Muscle layer of duodenum (tissue), 2 donors: Measurements from ENCODE around the gene STARD10.

Experiments used
- H3K27ac ChIP-seq: one replicate; pipeline ENCODE4 v1.7.0; 2013; ENCODE audit warnings: mild to moderate bottlenecking, low read length
- H3K27me3 ChIP-seq: one replicate; pipeline ENCODE4 v1.7.0; 2013; ENCODE audit warnings: low read depth, mild to moderate bottlenecking, control low read depth, low read length
- H3K36me3 ChIP-seq, 2 donors: one replicate each; pipeline ENCODE4 v1.7.0; 2013; ENCODE audit warnings: low read length in 2 of 2, control low read depth in 1 of 2, mild to moderate bottlenecking in 1 of 2; ENCODE audit not compliant: insufficient read depth in 2 of 2, control insufficient read depth in 1 of 2
- H3K4me1 ChIP-seq, 2 donors: one replicate each; pipeline ENCODE4 v1.7.0; 2013; ENCODE audit warnings: low read length in 2 of 2, mild to moderate bottlenecking in 2 of 2, control low read depth in 1 of 2, moderate library complexity in 1 of 2; ENCODE audit not compliant: insufficient read depth in 2 of 2, control insufficient read depth in 1 of 2
- H3K4me3 ChIP-seq, 2 donors: one replicate each; pipeline ENCODE4 v1.7.0; 2013; ENCODE audit warnings: low read length in 2 of 2, low read depth in 1 of 2, mild to moderate bottlenecking in 1 of 2
- H3K9me3 ChIP-seq, 2 donors: one replicate each; pipeline ENCODE4 v1.7.0; 2013; ENCODE audit warnings: low read length in 2 of 2, control low read depth in 1 of 2, mild to moderate bottlenecking in 1 of 2; ENCODE audit not compliant: control insufficient read depth in 1 of 2
- donor health status: healthy.

Gene STARD10

DNA sequence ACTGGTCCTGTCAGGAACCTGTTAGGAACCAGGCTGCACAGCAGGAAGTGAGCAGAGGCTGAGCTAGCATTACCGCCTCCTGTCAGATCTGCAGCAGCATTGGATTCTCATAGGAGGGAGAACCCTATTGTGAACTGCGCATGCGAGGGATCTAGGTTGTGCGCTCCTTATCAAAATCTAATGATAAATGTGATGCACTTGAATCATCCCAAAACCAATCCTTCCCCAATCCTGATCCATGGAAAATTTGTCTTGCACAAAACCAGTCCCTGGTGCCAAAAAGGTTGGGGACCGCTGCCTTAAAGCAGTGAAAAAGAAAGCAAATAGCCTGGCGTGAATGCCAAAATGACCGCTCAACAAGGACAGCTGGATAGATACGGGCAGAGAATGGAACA is 39.7 kb downstream of the STARD10 start:
- Histone ChIP-seq H3K27me3 (no peaks in the 10 kb centered on the region), H3K27ac (no peak overlapping the region), H3K4me3 (no peak overlapping the region), H3K36me3 (peaks cover 0 to 4% of the 10 kb centered on the region in 2 donors), H3K4me1 (peaks cover 7 to 43% of the 10 kb centered on the region in 2 donors), H3K9me3 (no peaks in the 10 kb centered on the region)

- Histone ChIP-seq H3K36me3 (peaks cover 0 to 4% of the 10 kb centered on the region in 2 donors), H3K4me1 (peaks cover 5 to 37% of the 10 kb centered on the region in 2 donors), H3K4me3 (no peak overlapping the region), H3K27me3 (no peaks in the 10 kb centered on the region), H3K27ac (no peak overlapping the region), H3K9me3 (no peaks in the 10 kb centered on the region)
Measured at GRCh38 chr11:72753341-72754148, 40.3 kb downstream of the STARD10 start.

GRCh38 chr11:72752088-72752914 is 41.5 kb downstream of the STARD10 start, which contains the start of gene ARAP1:
TSS of gene ARAP1 (minus strand) at chr11:72752408. CDS start at chr11:72727128, 25,280 bp downstream.
- Histone ChIP-seq H3K9me3 (no peaks in the 10 kb centered on the region), H3K4me3 (peak within 1 kb of the TSS; percentile 69 to 94), H3K4me1 (peaks cover 4 to 38% of the 10 kb centered on the region in 2 donors), H3K27me3 (no peaks in the 10 kb centered on the region), H3K36me3 (no peaks in the 10 kb centered on the region), H3K27ac (no peak within 1 kb of the TSS)

DNA sequence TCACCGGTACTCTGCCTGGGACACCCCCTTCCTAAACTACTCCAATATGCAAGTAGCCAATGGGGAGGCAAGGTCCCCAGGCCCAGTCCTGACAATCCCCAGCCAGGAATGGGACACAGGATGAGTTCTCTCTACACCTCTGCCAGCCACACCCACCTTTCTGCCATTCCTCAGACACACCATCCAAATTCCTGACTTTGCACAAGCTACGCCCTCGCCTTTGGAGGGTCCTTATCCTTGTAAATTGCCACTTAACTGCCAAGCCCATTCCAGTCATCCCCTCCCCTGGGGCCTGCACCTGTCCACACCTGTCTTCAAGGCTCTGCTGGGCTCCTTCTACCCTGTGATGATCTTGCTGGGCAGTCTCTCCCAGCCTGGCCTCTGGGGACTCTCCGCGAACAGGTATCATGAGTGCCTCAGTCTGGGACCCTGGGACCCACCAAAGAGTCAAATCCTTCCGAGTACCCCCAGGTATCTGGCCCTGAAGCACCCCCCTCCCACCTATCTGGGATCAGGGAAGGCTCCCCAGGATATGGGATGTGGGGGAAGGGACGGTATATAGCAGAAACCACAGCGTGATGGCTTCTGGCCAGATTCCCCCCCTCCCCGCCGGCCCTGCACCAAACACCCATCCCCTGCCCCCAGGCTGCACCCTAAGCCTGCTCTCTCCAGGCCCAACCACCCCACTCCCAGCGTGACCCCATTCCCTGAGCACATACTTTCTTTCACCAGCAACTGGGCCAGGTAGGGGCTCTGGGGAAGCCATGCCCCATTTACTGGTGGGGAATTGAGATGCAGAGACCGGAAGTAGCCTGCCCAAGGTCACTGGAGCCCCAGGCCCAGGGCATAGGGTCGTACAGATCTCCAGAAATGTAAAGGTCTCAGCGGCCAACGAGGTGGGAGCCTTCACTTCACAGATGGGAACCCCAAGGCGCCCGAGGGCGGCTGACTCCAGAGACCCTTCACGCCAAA is 42.4 kb downstream of the STARD10 start:
- Histone ChIP-seq H3K9me3 (no peaks in the 10 kb centered on the region), H3K27ac (no peak overlapping the region), H3K4me1 (peaks cover 4 to 40% of the 10 kb centered on the region in 2 donors), H3K36me3 (no peaks in the 10 kb centered on the region), H3K4me3 (peak overlapping the region; percentile 69 to 94), H3K27me3 (no peaks in the 10 kb centered on the region)

DNA sequence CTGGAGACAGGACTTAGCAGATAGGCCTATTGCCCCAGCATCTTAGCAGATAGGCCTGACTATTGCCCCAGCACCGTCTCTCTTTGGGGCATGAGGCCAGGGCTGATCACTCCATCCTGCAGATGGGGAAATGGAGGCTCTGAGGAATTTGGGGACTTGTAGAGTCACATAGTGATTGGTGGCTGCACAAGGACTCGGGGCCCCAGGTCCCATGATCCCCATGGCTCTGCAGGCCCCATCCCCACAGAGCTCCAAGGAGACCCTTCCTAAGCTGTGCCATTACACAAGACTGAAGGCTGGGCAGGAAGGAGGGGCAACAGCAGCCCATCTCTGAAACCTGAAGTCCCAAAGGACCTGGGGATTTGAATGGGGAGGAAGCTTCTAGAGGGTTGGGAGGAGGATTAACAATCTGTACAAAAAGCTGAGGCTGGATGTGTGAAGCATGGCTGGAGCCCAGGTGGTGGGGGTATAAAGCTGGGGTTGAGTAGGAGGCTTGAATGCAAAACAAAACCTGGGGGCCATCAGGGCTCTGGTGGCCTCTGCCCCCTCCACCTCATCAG is 43.2 kb downstream of the STARD10 start:
- Histone ChIP-seq H3K27me3 (no peaks in the 10 kb centered on the region), H3K27ac (no peak overlapping the region), H3K4me3 (peak overlapping the region in 1 of 2 donors; percentile 94), H3K36me3 (no peaks in the 10 kb centered on the region), H3K9me3 (no peaks in the 10 kb centered on the region), H3K4me1 (peaks cover 4 to 40% of the 10 kb centered on the region in 2 donors)

GRCh38 chr11:72750086-72750485 is 43.8 kb downstream of the STARD10 start:
- Histone ChIP-seq H3K4me1 (peaks cover 4 to 40% of the 10 kb centered on the region in 2 donors), H3K27me3 (no peaks in the 10 kb centered on the region), H3K36me3 (no peaks in the 10 kb centered on the region), H3K9me3 (no peaks in the 10 kb centered on the region), H3K27ac (no peak overlapping the region), H3K4me3 (no peak overlapping the region)

DNA sequence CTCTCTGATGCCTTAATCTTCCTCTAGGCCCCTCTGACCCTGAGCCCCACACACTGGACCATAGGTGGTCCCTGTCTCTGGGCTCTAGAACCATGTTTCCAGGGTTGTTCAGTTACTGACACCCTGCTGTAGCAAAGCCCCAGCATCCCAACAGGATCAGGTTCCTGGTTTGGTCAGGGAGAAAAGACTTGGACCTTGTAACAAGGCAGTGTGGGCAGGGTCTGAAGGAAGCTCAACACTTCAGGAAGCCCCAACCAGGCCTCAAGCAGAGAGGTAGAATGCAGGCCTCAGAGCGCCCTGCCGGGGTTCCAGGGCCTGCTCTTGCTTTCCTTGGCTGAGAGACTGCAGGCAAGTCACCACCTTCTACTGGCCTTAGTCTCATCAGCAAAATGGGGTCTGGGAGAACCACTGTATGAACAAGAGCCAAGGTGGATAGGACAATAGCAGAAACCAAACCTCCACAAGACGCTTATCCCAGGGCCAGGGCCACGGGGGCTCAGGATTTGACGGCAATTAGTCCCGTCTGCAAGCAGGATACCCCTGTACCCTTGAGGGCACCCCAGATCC is 46.5 kb downstream of the STARD10 start:
- no peak overlapping the region for H3K27ac ChIP-seq
- H3K9me3 ChIP-seq: no peaks in the 10 kb centered on the region
- H3K36me3 ChIP-seq: no peaks in the 10 kb centered on the region
- peaks cover 11 to 44% of the 10 kb centered on the region in 2 donors for H3K4me1 ChIP-seq
- no peak overlapping the region for H3K4me3 ChIP-seq
- no peaks in the 10 kb centered on the region for H3K27me3 ChIP-seq

DNA sequence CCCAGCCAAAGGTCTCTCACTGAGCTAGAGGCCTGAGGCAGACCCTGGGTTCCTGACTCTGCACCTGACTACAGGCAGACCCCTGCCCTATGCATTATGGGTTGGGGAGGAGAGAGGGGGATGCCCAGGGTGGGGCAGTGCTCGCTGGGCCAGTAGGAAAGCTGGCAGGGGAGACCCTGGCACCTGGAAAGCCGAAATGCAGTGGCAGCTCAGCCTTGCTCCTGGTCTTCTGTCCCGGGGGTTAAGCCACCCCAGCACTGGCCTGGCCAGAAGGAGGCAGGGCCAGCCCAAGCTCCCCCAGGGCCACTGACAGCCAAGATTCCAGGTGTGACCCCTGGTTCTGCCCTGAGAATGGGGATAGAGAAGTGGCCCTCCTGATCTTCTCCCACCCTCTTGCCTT is 47.0 kb downstream of the STARD10 start:
- Histone ChIP-seq H3K27me3 (no peaks in the 10 kb centered on the region), H3K27ac (no peak overlapping the region)

DNA sequence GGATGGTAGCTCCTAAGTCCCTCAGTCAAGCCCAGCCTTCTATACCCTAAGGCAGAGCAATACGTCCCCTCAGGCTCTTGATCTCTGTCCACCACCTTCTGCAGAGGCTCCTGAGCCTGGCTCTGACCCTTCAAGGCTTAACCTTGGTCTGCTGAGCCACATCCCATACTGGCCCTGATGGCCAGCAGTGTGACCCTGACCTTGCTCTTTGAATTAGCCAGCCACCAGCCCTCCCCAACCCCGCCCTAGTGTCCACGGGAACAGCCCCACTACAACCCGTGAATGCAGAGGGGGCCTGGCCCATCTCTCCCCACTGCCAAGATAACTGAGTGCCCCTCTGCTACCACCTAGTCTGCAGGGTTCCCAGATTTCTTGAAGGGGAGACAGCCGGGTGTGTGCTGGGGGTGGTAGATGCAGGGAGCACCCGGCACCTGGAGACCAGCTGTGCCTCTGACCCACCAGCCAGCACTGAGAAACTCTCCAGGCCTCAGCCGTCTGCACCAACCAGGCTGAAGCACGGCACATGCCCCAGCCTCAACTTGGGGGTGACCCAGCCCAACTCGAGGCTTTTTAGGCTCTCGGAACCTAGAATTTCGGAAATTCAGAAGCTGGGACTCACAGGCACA is 47.8 kb downstream of the STARD10 start:
- peaks cover 8 to 41% of the 10 kb centered on the region in 2 donors for H3K4me1 ChIP-seq
- no peak overlapping the region for H3K27ac ChIP-seq
- no peaks in the 10 kb centered on the region for H3K9me3 ChIP-seq
- H3K4me3 ChIP-seq: no peak overlapping the region
- H3K27me3 ChIP-seq: no peaks in the 10 kb centered on the region
- H3K36me3 ChIP-seq: no peaks in the 10 kb centered on the region

More for the DNA sequence above, 47.0 kb downstream of the STARD10 start:
- Histone ChIP-seq H3K36me3 (no peaks in the 10 kb centered on the region), H3K9me3 (no peaks in the 10 kb centered on the region), H3K4me1 (peaks cover 11 to 46% of the 10 kb centered on the region in 2 donors), H3K4me3 (no peak overlapping the region)

- H3K36me3 ChIP-seq: no peaks in the 10 kb centered on the region
- no peak overlapping the region for H3K4me3 ChIP-seq
- H3K9me3 ChIP-seq: no peaks in the 10 kb centered on the region
- no peak overlapping the region for H3K27ac ChIP-seq
- peaks cover 9 to 36% of the 10 kb centered on the region in 2 donors for H3K4me1 ChIP-seq
- no peaks in the 10 kb centered on the region for H3K27me3 ChIP-seq
Measured at GRCh38 chr11:72745511-72745910, 48.3 kb downstream of the STARD10 start.
